ENCODE data around the gene TTLL10. TPM values are rescaled to one million over a fixed set of nuclear protein-coding genes. Genes with fewer than 3 reads are reported as not detected.

The TTLL10 gene
- total RNA-seq, 2 experiments from 2014 or later, result not detected

DNA sequence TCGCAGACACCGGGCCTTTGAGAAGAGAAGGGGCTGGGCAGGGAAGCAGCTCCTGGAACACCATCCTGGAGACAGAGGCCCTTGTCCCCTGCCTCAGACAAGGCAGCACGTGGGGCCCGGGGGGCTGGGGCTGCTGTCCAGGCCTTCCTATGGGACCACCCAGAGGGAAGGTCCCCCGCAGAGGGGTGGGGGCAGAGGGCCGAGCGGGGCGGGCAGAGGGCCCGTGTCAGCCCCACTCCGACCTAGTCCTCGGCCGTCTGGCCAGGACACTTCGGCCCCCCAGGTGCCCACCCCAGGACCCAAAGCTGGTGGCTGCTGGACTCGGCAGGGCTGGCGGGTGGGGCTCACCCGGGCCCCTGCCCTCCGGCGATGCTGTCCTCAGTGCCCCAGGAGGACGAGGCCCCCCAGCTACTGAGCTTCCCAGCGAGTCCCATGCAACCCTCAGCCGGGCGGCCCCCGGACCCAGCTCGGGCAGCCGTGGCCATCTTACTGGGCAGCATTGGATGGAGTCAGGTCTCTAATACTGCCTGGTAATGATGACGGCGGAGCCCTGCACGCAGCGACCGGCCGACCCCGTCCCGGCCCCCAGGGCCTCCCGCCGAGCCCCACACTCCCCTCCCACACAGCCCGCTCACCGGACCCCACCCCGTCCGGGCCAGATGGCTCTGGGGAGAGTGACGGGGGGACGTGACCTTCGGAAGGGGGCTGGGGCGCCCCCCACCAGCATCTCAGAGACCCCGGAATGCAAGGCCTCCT is 6.9 kb upstream of the TTLL10 start:
- ATAC-seq (no peak), DNase-seq (no peak)
- H3K36me3 Mint-ChIP-seq, result no peaks in the 10 kb centered on the region
- no peak overlapping the region for H3K27ac Mint-ChIP-seq
- no peaks in the 10 kb centered on the region for H3K9me3 Mint-ChIP-seq (ENCODE audit: low read depth)
- no peak overlapping the region for H3K4me3 Mint-ChIP-seq
- peaks cover 9% of the 10 kb centered on the region for H3K4me1 Mint-ChIP-seq
- CTCF ChIA-PET, result no interaction called here
- peaks cover 14% of the 10 kb centered on the region for H3K27me3 Mint-ChIP-seq

- DNase-seq, result no peak
- no peak overlapping the region for H3K27ac Mint-ChIP-seq
- no peaks in the 10 kb centered on the region for H3K36me3 Mint-ChIP-seq
- peaks cover 13% of the 10 kb centered on the region for H3K4me1 Mint-ChIP-seq
- no peaks in the 10 kb centered on the region for H3K9me3 Mint-ChIP-seq (ENCODE audit: low read depth)
- peaks cover 20% of the 10 kb centered on the region for H3K27me3 Mint-ChIP-seq
- CTCF ChIA-PET, result no interaction called here
- H3K4me3 Mint-ChIP-seq, result no peak overlapping the region
- no peak for ATAC-seq
Measured at GRCh38 chr1:1167398-1167821, 6.3 kb upstream of the TTLL10 start.

GRCh38 chr1:1167841-1168450 is 5.7 kb upstream of the TTLL10 start:
- CTCF ChIA-PET, result no interaction called here
- Mint-ChIP-seq H3K27ac (no peak overlapping the region), H3K27me3 (peaks cover 20% of the 10 kb centered on the region), H3K4me1 (peaks cover 15% of the 10 kb centered on the region), H3K4me3 (no peak overlapping the region), H3K9me3 (ENCODE audit: low read depth) (no peaks in the 10 kb centered on the region), H3K36me3 (no peaks in the 10 kb centered on the region)
- no peak for DNase-seq
- no peak for ATAC-seq

DNA sequence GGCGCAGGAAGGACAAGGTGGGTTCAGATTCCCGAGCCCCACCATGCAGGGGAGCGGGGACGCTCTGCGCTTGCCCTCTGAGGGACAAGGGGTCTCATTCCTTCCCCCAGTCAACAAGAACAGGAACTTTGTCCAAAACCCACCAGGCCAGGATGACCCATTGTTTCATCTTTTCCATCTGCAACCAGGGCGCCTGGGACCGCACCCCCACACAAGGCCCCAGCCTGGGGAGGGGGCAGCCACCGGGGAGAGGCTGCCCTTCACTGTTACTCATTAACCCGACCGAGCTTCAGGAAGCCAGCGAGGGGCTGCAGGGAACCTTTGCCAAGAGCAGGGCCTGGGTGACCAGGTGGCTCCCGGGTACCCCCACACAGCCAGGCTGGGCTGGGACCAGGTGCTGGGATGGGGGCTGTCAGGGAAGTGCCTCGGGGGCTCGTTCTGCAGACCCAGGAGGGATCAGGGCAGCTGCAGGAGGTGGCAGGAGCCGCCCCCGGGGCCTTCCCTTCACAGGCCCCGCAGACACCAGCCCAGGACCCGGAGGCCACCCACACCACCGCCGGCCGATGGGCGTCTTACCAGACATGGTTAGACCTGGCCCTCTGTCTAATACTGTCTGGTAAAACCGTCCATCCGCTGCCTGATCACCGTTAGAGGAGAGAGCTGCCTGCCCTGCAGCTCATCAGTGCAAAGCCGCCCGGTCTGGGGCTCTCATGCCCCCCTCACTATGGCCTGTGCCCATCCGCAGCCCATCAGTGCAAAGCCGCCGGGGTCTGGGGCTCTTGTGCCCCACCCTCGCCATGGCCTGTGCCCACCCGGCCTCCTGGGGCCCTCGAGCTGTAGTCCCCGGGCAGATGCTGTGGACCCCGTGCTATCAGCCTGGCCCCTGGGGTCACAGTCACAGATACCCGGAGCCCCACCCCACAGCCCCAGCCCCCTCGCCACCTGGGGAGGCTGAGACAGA is 4.9 kb upstream of the TTLL10 start:
- Mint-ChIP-seq H3K27ac (no peak overlapping the region), H3K36me3 (no peaks in the 10 kb centered on the region), H3K4me1 (peaks cover 20% of the 10 kb centered on the region), H3K9me3 (ENCODE audit: low read depth) (no peaks in the 10 kb centered on the region), H3K27me3 (peaks cover 20% of the 10 kb centered on the region), H3K4me3 (no peak overlapping the region)
- DNase-seq (no peak), ATAC-seq (no peak)
- CTCF ChIA-PET, result interaction anchor here (1.1 to 1.2 kb wide), 3 partner anchors 10 to 46 kb away, joined by 4 to 5 read pairs (median 4); no protein-coding TSS in a partner anchor

DNA sequence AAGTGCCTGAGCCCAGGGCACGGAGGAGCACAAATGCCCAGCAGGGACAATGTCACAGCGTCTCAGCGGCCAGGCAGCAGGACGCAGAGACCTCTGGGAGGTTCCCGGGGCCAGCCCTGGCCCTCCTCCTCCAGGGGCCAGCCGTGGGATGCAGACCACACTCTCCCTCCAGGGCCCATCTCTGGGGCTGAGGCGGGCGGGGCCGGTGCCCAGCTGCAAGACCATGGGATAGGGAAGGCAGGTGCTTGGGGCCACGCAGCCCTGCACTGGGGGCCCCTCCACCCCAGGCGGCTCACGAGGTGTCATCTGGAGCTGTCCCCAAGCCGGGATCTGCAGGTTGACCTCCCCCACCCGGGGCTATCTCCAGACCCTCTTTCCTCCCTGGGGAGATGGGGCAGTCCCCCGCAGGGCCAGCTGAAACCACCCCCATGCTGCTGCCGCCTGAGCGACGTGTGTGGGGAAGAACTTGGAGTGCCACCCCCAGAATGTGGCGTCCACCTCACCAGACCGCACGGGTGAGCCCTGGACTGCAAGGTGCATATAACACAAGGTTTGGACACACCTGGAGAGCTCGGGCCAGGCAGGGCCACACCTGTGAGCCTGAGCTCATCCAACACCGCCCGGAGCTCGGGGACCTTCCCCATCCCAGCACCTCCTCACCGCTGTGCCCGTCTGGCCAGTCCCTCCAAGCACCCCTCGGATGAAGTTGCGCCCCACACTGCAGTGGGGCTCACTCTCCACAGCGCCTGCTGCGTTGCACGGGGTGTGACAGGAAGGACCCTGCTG is 4.1 kb upstream of the TTLL10 start:
- DNase-seq (no peak), ATAC-seq (no peak)
- CTCF ChIA-PET, result interaction anchor here (1.1 to 1.2 kb wide), 3 partner anchors 11 to 47 kb away, joined by 4 to 5 read pairs (median 4); no protein-coding TSS in a partner anchor
- Mint-ChIP-seq H3K4me1 (peaks cover 24% of the 10 kb centered on the region), H3K27ac (no peak overlapping the region), H3K36me3 (no peaks in the 10 kb centered on the region), H3K4me3 (no peak overlapping the region), H3K27me3 (peaks cover 20% of the 10 kb centered on the region), H3K9me3 (ENCODE audit: low read depth) (no peaks in the 10 kb centered on the region)

DNA sequence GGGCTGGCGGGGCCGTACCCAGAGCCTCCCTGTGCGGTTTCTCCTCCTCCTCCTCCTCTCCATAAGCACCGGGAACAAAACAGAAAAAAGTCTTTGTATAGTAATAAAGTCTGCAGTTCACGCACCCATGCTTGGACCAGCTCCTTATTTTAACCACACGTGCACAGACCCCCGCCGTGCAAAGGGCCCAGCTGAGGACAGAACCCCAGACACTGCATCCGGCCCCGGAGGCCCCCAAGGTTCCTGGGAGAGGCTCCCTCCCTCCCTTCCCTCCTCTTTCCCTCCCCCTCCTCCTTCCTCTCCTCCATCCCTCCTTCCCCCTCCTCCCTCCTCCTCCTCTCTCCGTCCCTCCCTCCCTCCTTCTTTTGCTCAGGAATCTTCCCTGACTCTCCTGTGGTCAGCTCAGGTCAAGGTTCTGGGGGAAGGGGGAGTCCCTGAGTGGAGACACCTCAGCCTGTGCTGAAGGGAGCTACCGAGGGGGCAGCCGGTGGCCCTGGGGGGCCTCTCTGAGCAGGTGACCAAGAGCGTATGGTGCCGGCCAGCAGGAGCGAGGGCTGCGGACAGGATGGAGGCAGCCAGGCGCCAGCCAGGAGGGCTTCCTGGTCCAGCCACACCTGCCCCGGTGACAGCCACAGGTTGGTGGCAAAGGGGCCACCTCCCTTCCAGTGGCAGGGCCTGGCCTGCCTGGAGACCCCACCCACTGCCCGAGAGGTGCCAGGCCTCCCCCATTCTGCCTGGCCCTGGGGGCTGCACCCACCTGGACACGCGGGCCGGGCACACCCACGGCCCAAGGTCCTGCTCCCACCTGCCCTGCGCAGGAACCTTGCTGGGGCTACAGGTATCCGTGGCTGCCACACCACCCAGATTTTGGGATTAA is 3.2 kb upstream of the TTLL10 start:
- CTCF ChIA-PET, result interaction anchor here (1.2 kb wide), 1 partner anchor 48 kb away, joined by 5 read pairs; no protein-coding TSS in a partner anchor
- Mint-ChIP-seq H3K4me3 (no peak overlapping the region), H3K27ac (no peak overlapping the region), H3K4me1 (peaks cover 24% of the 10 kb centered on the region), H3K27me3 (peaks cover 22% of the 10 kb centered on the region), H3K9me3 (ENCODE audit: low read depth) (no peaks in the 10 kb centered on the region), H3K36me3 (no peaks in the 10 kb centered on the region)
- DNase-seq (no peak), ATAC-seq (no peak)

DNA sequence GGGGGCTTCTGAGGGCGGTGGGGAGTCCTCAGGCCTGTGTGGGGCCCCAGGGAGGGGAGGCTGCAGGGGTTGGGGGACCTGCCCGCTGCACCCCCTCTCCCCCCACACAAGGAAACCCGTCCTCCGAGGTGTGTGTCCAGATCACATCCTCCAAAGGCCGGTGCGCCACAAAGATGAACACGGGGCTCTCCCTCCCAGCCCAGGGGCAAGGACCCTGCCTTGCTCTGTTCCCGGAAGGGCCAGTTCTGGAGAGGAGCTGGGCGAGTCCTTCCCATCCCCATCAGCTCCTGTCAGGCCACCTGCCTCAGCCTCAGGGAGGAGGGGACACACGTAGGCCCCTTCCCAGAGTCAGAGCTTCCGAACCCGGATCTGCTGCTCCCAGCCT is 2.5 kb upstream of the TTLL10 start:
- no peak for DNase-seq

DNA sequence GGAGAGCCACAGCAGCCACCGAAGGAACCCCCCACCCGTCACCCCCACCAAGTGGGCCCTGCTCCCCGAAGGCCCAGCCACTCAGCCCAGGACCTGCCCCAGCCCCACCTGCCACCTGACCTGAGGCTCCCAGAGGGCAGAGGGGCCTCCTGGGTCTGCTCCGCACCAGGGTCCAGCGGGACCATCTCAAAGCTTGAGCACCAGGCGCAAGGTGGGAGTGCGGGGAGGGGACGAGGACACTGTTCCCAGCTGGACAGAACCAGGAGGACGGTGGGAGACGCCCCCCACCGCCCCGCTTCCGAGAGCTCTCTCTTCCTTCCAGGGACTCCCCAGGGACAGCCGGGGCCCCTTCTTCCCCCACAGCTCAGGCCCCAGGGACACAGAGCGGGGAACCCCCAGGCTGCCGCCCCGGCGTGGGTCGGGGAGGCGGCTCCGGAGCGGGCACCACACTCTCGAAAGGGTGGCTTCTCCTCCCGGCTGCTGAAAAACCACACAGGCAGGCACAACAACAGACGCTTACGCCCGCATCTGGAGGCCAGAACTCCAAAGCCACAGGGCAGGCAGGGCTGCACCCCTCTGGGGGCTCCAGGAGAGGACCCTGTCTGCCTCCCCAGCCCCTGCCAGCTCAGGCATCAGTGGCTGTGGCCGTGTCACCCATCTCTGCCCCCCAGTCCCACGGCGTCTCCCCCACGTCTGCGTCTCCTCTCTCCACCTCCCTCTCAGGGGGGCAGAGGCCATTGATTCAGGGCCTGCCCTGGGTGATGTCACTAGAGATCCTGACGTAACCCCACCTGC is 1.9 kb upstream of the TTLL10 start:
- ATAC-seq (no peak), DNase-seq (no peak)
- CTCF ChIA-PET, result interaction anchor here (0.8 to 1.4 kb wide), 2 partner anchors 18 to 49 kb away, joined by 3 to 4 read pairs; no protein-coding TSS in a partner anchor
- Mint-ChIP-seq H3K4me1 (peaks cover 24% of the 10 kb centered on the region), H3K4me3 (no peak overlapping the region), H3K27me3 (peaks cover 26% of the 10 kb centered on the region), H3K36me3 (no peaks in the 10 kb centered on the region), H3K27ac (no peak overlapping the region), H3K9me3 (ENCODE audit: low read depth) (no peaks in the 10 kb centered on the region)

More for the DNA sequence above, 2.5 kb upstream of the TTLL10 start:
- no peaks in the 10 kb centered on the region for H3K9me3 Mint-ChIP-seq (ENCODE audit: low read depth)
- H3K4me1 Mint-ChIP-seq, result peaks cover 24% of the 10 kb centered on the region
- no peaks in the 10 kb centered on the region for H3K36me3 Mint-ChIP-seq
- no peak for ATAC-seq
- H3K27me3 Mint-ChIP-seq, result peaks cover 24% of the 10 kb centered on the region
- CTCF ChIA-PET, result no interaction called here
- H3K4me3 Mint-ChIP-seq, result no peak overlapping the region
- H3K27ac Mint-ChIP-seq, result no peak overlapping the region

GRCh38 chr1:1173061-1173792 is 453 bp upstream of the TTLL10 start:
- H3K27ac Mint-ChIP-seq, result no peak overlapping the region
- no peak overlapping the region for H3K4me3 Mint-ChIP-seq
- no peaks in the 10 kb centered on the region for H3K9me3 Mint-ChIP-seq (ENCODE audit: low read depth)
- DNase-seq (no peak), ATAC-seq (no peak)
- H3K36me3 Mint-ChIP-seq, result no peaks in the 10 kb centered on the region
- peaks cover 29% of the 10 kb centered on the region for H3K27me3 Mint-ChIP-seq
- H3K4me1 Mint-ChIP-seq, result peaks cover 24% of the 10 kb centered on the region
- CTCF ChIA-PET, result interaction anchor here (1.1 to 1.4 kb wide), 3 partner anchors 15 to 51 kb away, joined by 3 to 4 read pairs (median 3); no protein-coding TSS in a partner anchor

DNA sequence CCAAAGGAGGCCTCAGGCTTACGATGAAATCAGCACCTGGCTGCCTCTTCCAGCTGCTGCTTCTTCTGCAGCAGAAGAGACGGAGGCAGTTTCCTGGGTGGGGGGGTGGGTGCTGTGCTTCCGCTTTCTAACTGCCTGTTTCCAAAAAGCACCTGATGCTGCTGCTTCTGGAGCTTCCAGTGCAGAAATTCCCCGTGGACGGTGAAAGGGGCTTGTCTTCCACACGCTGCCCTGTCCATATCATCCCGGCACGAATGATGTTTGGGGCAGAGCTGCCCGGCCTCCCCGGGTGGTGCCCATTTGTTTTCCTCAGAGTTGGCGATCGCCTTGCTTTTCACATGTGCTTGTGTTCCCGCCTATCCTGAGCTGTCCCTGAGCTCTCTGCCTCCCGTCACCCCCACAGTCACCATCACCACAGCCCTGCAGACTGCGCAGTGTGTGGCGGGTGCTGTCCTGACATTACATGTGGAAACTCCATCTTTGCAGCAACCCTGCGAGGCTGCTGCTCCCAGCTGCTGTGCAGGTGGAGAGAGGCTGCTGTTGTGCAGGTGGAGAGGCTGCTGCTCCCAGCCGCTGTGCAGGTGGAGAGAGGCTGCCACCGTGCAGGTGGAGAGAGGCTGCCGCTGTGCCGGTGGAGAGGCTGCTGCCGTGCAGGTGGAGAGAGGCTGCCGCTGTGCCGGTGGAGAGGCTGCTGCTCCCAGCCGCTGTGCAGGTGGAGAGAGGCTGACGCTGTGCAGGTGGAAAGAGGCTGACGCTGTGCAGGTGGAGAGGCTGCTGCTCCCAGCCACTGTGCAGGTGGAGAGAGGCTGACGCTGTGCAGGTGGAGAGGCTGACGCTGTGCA is 1.8 kb downstream of the TTLL10 start:
- no peak overlapping the region for H3K4me3 Mint-ChIP-seq
- peaks cover 19% of the 10 kb centered on the region for H3K4me1 Mint-ChIP-seq
- CTCF ChIA-PET, result interaction anchor here (1.6 to 2.1 kb wide), 2 partner anchors 50 to 53 kb away, joined by 3 to 7 read pairs; no protein-coding TSS in a partner anchor
- H3K9me3 Mint-ChIP-seq (ENCODE audit: low read depth), result no peaks in the 10 kb centered on the region
- no peak for ATAC-seq
- H3K27ac Mint-ChIP-seq, result no peak overlapping the region
- no peaks in the 10 kb centered on the region for H3K36me3 Mint-ChIP-seq
- DNase-seq, result no peak
- peaks cover 24% of the 10 kb centered on the region for H3K27me3 Mint-ChIP-seq
